Smooth muscle cell (in vitro differentiated cells): Measurements from ENCODE around the gene APOBR. TPM values are rescaled to one million over a fixed set of nuclear protein-coding genes. Genes with fewer than 3 reads are reported as not detected.
"Not testable (repeated sequence)": the region's sequence is repeated elsewhere in the genome, so short reads cannot be mapped to it uniquely, and the experiment has no call there.

ENCODE experiments used
- DNase-seq: peaks from one replicate; lab custom pipeline; 2025; ENCODE audit not compliant: unreplicated experiment; lab: John Stamatoyannopoulos, UW
- H2AFZ ChIP-seq: fragments of 200-600 bp; sonication (generic); 2 replicates; pipeline ENCODE4 v1.6.0; 2016; ENCODE audit warnings: antibody characterized with exemption, low read depth, mild to moderate bottlenecking
- H3F3A ChIP-seq: fragments of 200-600 bp; sonication (generic); 2 replicates; pipeline ENCODE4 v1.6.0; 2017; ENCODE audit warnings: antibody characterized with exemption, low read depth
- H3K27ac ChIP-seq: fragments of 200-600 bp; sonication (generic); 2 replicates; pipeline ENCODE4 v1.5.1; 2016; ENCODE audit warnings: low read depth, mild to moderate bottlenecking
- H3K27me3 ChIP-seq: fragments of 200-600 bp; sonication (generic); 2 replicates; pipeline ENCODE4 v1.6.1; 2016; ENCODE audit warnings: low read depth, mild to moderate bottlenecking
- H3K36me3 ChIP-seq: fragments of 200-600 bp; sonication (generic); 2 replicates; pipeline ENCODE4 v1.5.1; 2016; ENCODE audit warnings: low read depth
- H3K4me1 ChIP-seq: fragments of 200-600 bp; sonication (generic); 2 replicates; pipeline ENCODE4 v1.5.1; 2016; ENCODE audit warnings: low read depth
- H3K4me2 ChIP-seq: fragments of 200-600 bp; sonication (generic); 2 replicates; pipeline ENCODE4 v1.6.0; 2016; ENCODE audit warnings: mild to moderate bottlenecking
- H3K4me3 ChIP-seq: fragments of 200-600 bp; sonication (generic); 2 replicates; pipeline ENCODE4 v1.5.1; 2016; ENCODE audit warnings: mild to moderate bottlenecking
- H3K79me2 ChIP-seq: fragments of 200-600 bp; sonication (generic); 2 replicates; pipeline ENCODE4 v1.6.0; 2016; ENCODE audit warnings: low read depth, mild to moderate bottlenecking
- H3K9ac ChIP-seq: fragments of 200-600 bp; sonication (generic); 2 replicates; pipeline ENCODE4 v1.6.0; 2016; ENCODE audit warnings: low read depth
- H3K9me3 ChIP-seq: fragments of 200-600 bp; sonication (generic); replicated peaks from 2 replicates; pipeline ENCODE4 v1.5.1; 2016; ENCODE audit warnings: low read depth
- H4K20me1 ChIP-seq: fragments of 200-600 bp; sonication (generic); 2 replicates; pipeline ENCODE4 v1.6.0; 2016; ENCODE audit warnings: low read depth
- CTCF ChIP-seq: fragments of 200-600 bp; sonication (generic); IDR thresholded peaks from 2 replicates; pipeline ENCODE4 v1.5.1; 2017; ENCODE audit warnings: borderline replicate concordance, mild to moderate bottlenecking, antibody characterized with exemption; ENCODE audit not compliant: insufficient read depth, poor library complexity, severe bottlenecking
- WGBS: methylation state at CpG from one replicate; pipeline ENCODE4 v1.1.7; 2016; ENCODE audit warnings: low lambda C conversion rate; 5-methylcytosine and 5-hydroxymethylcytosine counted together
- polyA plus RNA-seq: library from polyadenylated mRNA; unstranded; fragments of >200 nt; fragmentation: Nextera tagmentation; extraction: Ambion mirVana; gene quantifications from 2 replicates; pipeline ENCODE4 v1.2.1, GENCODE V29; 2016
- total RNA-seq: library from RNA; depleted of rRNA; stranded (reverse); fragments of >200 nt; gene quantifications from 2 replicates; pipeline ENCODE4 v1.2.3, GENCODE V29; 2014

APOBR gene
- total and polyA plus RNA-seq, 2 experiments from 2014 or later: not detected

- no peak overlapping the region for H3K27ac ChIP-seq
- no peak for DNase-seq
- no peaks in the 10 kb centered on the region for H3F3A ChIP-seq
- H3K4me2 ChIP-seq: no peak overlapping the region
- H3K27me3 ChIP-seq: no peaks in the 10 kb centered on the region
- H4K20me1 ChIP-seq: no peaks in the 10 kb centered on the region
- H3K9me3 ChIP-seq: no peaks in the 10 kb centered on the region
- no peak overlapping the region for H3K9ac ChIP-seq
- TF ChIP-seq CTCF: no peak
- H3K4me1 ChIP-seq: no peaks in the 10 kb centered on the region
- H2AFZ ChIP-seq: no peak overlapping the region
- 85% methylated on average over 9 of the region's 10 CpGs for WGBS
- no peak overlapping the region for H3K4me3 ChIP-seq
- H3K36me3 ChIP-seq: no peaks in the 10 kb centered on the region
- no peaks in the 10 kb centered on the region for H3K79me2 ChIP-seq
Measured at GRCh38 chr16:28499854-28500253, 5.4 kb downstream of the APOBR start.

- not testable (repeated sequence) for H3K9me3 ChIP-seq, H2AFZ ChIP-seq, H3F3A ChIP-seq, H3K4me2 ChIP-seq, H3K27ac ChIP-seq, H3K9ac ChIP-seq, H3K27me3 ChIP-seq, H3K4me3 ChIP-seq, H3K79me2 ChIP-seq, DNase-seq, H4K20me1 ChIP-seq, H3K36me3 ChIP-seq, H3K4me1 ChIP-seq
- 91% methylated on average over 18 of the region's 18 CpGs for WGBS
Measured at GRCh38 chr16:28500476-28501180, 6.2 kb downstream of the APOBR start.

GRCh38 chr16:28501258-28502232 is 7.1 kb downstream of the APOBR start:
- 86% methylated on average over 18 of the region's 19 CpGs for WGBS
- no peak for TF ChIP-seq CTCF

GRCh38 chr16:28502290-28502689 is 7.8 kb downstream of the APOBR start:
- Histone ChIP-seq H3K27ac (no peak overlapping the region), H2AFZ (no peak overlapping the region), H3K9me3 (no peaks in the 10 kb centered on the region), H3K9ac (no peak overlapping the region), H3F3A (no peaks in the 10 kb centered on the region), H4K20me1 (no peaks in the 10 kb centered on the region), H3K4me1 (no peaks in the 10 kb centered on the region), H3K4me3 (no peak overlapping the region), H3K79me2 (no peaks in the 10 kb centered on the region), H3K4me2 (no peak overlapping the region), H3K36me3 (no peaks in the 10 kb centered on the region), H3K27me3 (no peaks in the 10 kb centered on the region)
- no peak for DNase-seq
- WGBS: 85% methylated on average over 2 of the region's 2 CpGs
- no peak for TF ChIP-seq CTCF

More at GRCh38 chr16:28501258-28502232, 7.1 kb downstream of the APOBR start:
- no peaks in the 10 kb centered on the region for H4K20me1 ChIP-seq
- H3K36me3 ChIP-seq: no peaks in the 10 kb centered on the region
- H3F3A ChIP-seq: no peaks in the 10 kb centered on the region
- H3K9ac ChIP-seq: no peak overlapping the region
- H3K27ac ChIP-seq: no peak overlapping the region
- no peak overlapping the region for H3K4me2 ChIP-seq
- no peak for DNase-seq
- H2AFZ ChIP-seq: no peak overlapping the region
- H3K4me1 ChIP-seq: no peaks in the 10 kb centered on the region
- H3K9me3 ChIP-seq: no peaks in the 10 kb centered on the region
- H3K4me3 ChIP-seq: no peak overlapping the region
- H3K79me2 ChIP-seq: no peaks in the 10 kb centered on the region
- H3K27me3 ChIP-seq: no peaks in the 10 kb centered on the region
